HT1080 (cell line): Measurements from ENCODE around the gene CYBRD1. TPM values are rescaled to one million over a fixed set of nuclear protein-coding genes. Genes with fewer than 3 reads are reported as not detected.
"Not testable (repeated sequence)": the region's sequence is repeated elsewhere in the genome, so short reads cannot be mapped to it uniquely, and the experiment has no call there.

ENCODE experiments used
- DNase-seq: peaks from one replicate; pipeline ENCODE4 v3.0.0-alpha.2; 2015; ENCODE audit warnings: low read depth
- polyA plus RNA-seq, 2 experiments: library from polyadenylated mRNA; depleted of rRNA; stranded (reverse); fragments of >200 nt; gene quantifications; 2 replicates each; pipeline ENCODE4 v1.2.3, GENCODE V29; 2015
- total RNA-seq: library from RNA; depleted of rRNA; stranded (reverse); fragments of >200 nt; shearing (Covaris generic); gene quantifications from 2 replicates; pipeline ENCODE4 v1.2.3, GENCODE V29; 2014; rRNA removed

Gene CYBRD1
- total RNA-seq = 28.2 and 28.4 TPM in 2 replicates
- 12.5 and 15.9 TPM in 2 replicates for polyA plus RNA-seq (2015; cell fraction: cytosol; rRNA removed)
- polyA plus RNA-seq (2015; cell fraction: nucleus; rRNA removed) = 9.3 and 9.6 TPM in 2 replicates

DNA sequence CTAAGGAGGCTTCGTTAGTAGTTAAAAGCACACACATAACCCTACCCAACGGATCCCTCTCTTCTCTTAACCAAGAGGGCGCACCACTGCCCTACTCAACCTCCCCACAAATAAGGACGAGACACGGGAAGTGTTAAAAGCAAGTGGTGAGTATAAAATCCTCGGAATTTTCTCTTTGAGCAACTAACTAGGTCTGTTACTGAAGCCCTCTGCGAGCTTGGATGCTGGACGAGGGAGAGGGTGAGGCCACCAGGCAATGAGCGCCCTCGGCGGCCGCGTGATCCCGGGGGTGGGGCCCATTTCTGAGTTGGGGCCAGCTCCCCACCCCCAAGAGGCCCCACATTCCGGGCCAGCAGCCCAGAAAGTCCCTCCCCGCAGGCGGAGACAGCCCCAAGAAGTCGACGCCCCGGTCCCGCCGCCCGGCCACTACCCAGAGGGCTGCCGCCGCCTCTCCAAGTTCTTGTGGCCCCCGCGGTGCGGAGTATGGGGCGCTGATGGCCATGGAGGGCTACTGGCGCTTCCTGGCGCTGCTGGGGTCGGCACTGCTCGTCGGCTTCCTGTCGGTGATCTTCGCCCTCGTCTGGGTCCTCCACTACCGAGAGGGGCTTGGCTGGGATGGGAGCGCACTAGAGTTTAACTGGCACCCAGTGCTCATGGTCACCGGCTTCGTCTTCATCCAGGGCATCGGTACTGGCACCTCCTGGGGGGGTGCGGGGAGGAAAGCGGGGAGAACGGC, at the start of gene CYBRD1:
CYBRD1 (plus strand) TSS at position 423 of the 736 bp plus-strand sequence; CDS start at position 495, 72 bp downstream.
- DNase-seq = peak; percentile 84

GRCh38 chr2:171475979-171476378, 46.3 kb upstream of the CYBRD1 start:
- no peak for DNase-seq

- peak; percentile 49 for DNase-seq
Measured at GRCh38 chr2:171478345-171478744, 43.9 kb upstream of the CYBRD1 start.

- peak; percentile 63 for DNase-seq
Measured at GRCh38 chr2:171479154-171479814, 43.0 kb upstream of the CYBRD1 start.

DNA sequence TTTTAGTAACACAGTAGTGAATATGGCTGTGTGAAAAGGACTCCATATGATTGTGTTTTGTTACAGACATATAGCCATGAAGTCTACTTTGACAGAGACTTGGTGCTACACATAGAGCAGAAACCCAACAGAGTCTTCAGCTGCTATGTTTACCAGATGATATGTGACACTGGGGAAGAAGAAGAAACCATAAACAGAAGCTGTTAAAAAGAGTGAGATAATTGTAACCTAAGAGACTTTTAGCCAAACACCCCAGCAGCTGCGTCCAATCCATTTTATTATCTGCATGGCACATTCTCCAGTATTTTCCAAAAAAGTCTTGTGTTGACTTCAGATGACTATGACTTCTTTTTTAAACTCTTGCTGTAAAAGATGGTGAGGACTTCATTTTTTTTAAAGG, 41.4 kb upstream of the CYBRD1 start:
- DNase-seq = no peak

GRCh38 chr2:171482308-171482707, 40.0 kb upstream of the CYBRD1 start:
- no peak for DNase-seq

DNA sequence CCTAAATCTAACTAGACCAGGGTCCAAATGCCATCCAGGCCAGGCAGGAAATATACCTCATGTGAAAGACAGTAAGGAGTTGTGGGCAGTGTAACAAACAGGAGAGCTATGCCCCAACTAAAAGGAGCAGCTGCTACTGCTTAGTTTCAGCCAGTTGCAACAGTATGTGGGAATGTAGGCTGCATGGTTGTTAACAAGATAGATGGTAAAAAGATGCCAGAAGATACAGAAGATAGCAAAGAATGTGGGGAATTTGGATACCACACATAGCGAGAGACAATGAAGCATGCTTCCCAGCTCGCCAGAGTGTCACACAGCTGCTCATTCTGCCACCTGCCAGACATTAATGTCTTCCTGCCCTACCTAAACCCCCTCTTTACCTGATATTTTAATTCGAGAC, 39.4 kb upstream of the CYBRD1 start:
- no peak for DNase-seq

DNA sequence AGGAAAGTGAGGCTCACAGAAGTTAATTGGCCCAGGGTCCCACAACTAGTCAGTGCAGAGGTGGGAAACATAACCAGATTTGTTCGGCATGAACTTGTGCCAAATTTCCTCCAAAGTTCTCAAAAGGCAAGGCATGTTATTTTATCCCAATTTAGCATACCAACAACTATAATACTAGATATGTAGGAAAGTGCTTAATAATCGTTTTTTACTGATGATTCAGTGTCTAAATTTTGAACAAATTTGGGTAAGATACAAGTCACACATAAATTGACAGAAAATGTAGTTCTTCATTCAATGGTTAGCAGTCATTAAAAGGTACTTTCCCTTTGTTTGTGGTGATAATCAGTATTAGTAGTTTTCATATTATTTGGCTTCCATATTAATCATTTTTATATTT, 38.5 kb upstream of the CYBRD1 start:
- DNase-seq = no peak

- DNase-seq = no peak
Measured at GRCh38 chr2:171485116-171485515, 37.2 kb upstream of the CYBRD1 start.

GRCh38 chr2:171487201-171487600, 35.1 kb upstream of the CYBRD1 start:
- DNase-seq = no peak

- DNase-seq = no peak
Measured at GRCh38 chr2:171487803-171488259, 34.4 kb upstream of the CYBRD1 start.

DNA sequence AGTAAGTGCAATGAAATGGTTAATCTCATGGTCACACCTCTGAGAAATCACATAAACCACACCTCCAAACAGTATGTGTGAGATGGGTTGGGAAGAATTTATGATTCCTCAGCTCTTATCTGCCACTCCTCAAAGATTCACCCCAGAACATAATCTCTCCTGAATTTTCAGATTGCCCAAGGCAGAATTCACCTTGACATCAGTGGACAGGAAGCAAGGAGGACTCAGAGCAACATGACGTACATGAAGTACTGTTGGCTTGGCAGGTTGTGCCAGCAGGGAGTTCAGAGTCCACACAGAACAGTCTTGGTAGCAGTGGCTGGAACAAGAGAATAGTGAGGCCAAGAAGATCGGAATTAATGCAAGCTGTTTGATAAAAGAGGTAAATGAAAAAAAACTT, 31.7 kb upstream of the CYBRD1 start:
- DNase-seq = no peak

DNA sequence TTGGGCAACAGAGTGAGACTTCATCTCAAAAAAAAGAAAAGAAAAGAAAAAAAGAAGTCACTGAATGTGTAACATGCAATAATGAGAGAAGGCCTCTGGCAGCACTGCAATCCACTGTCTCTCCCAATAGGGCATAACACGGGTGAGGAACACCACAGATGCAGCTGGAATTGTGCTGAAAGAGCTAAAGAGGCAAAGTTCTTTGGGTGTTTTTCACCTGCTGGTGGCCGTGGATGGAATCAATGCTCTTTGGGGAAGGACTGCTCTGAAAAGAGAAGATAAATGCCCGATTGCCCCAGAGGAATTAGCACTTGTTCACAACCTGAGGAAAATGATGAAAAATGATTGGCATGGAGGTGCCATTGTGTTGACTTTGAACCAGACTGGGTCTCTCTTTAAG, 31.0 kb upstream of the CYBRD1 start:
- no peak for DNase-seq

DNA sequence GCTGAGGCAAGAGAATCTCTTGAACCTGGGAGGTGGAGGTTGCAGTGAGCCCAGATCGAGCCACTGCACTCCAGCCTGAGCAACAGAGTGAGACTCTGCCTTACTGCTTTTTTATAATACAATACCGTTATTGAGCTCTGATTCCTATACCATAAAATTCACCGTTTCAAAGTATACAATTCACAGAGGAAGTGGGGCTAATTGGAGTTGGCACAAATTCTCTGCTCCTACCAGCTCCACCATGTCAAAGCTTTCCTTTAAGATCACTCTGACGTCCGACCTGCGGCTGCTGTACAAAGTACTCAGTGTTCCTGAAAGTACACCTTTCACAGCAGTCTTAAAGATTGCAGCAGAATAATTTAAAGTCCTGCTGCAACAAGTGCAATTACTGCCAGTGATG, 29.6 kb upstream of the CYBRD1 start:
- no peak for DNase-seq

DNA sequence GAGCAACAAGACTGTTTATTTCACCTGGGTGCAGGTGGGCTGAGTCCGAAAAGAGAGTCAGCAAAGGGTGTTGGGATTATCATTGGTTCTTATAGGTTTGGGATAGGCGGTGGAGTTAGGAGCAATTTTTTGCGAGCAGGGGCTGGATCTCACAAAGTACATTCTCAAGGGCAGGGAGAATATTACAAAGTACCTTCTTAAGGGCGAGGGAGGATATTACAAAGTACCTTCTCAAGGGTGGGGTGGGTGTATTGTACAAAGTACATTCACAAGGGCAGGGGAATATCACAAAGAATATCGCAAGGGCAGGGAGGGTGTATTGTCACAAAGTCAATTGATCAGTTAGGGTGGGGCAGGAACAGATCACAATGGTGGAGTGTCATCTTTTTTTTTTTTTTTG, 24.6 kb upstream of the CYBRD1 start:
- not testable (repeated sequence) for DNase-seq

DNA sequence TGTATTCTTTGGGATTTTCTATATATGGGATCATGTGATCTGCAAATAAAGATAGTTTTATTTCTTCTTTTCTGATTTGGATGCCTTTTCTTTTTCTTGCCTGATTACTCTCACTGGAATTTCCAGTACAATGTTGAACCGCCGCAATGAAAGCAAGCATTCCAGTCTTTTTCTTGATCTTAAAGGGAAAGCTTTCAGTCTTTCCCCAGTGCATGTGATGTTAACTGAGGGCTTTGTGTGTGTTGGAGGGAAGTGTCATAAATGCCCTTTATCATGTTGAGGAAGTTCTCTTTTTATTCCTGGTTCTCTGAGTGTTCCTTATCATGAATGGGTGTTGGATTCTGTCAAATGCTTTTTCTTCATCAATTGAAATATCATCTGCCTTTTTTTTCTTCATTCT, 16.9 kb upstream of the CYBRD1 start:
- DNase-seq = no peak

DNA sequence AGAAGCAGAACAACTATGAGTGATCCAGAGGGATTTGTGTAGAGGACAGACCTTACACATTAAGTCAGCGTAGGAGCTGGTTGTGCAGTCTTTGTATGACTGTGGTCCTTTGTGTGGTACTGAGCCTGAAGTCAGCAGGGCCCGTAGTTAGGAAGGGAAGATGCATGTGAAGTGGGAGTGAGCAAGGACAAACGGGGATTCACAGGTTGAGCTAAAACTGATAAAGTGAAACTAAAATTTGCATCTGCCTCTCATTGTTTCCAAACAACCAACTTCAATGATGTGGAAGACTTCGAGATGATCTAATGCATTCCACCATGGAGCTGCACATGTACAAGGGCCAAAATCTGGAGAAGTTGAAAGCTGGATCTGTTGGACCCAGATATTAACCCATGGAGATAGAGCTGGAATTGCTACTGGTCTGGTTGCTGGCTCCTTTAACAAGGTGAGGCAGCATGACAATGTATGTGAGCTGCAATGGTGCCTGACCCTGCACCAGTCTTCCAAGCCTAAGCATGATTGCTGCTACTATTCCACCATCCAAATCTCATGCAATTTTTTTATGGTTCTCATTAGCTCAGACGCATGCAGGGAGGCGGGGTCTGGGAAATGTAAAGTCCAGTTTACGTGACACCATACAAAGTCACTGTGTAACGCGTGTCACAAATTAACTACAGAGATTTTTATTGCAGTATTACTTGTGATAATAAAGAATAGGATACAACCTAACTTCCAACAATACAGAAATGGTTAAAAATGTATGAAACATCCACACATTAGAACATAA, 12.1 kb upstream of the CYBRD1 start:
- DNase-seq = no peak

DNA sequence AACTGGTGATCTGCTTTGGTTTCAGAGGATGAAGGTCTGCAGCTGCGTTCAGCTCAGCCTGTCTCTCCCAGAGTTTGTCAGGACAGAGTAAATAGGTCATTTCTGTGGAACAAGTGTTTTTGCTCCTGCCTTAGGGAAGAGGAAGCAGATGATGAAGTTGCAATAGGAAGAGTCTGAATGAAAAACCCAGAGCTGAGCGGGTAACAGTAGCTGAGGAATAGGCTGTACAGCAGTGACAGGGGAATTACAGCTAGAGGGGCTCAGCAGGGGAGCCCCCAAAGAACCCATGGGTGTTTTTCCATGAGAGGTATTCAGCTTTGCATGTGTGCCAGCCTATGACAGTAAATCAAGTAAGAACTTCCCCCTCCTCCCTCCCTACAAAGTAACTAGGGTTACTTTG, 10.3 kb upstream of the CYBRD1 start:
- no peak for DNase-seq

GRCh38 chr2:171512683-171513195, 9.5 kb upstream of the CYBRD1 start:
- no peak for DNase-seq

GRCh38 chr2:171513719-171514160, 8.5 kb upstream of the CYBRD1 start:
- DNase-seq = no peak

- DNase-seq = no peak
Measured at GRCh38 chr2:171514908-171515582, 7.2 kb upstream of the CYBRD1 start.
